Skeletal muscle cell (primary cell): ENCODE measurements around the gene PSMD7.
"Not testable (repeated sequence)": the region's sequence is repeated elsewhere in the genome, so short reads cannot be mapped to it uniquely, and the experiment has no call there.

Source experiments
- DNase-seq: peaks from one replicate; pipeline ENCODE4 v3.0.0-alpha.2; 2010; ENCODE audit warnings: low read depth
- H3K4me3 ChIP-seq: 2 replicates; pipeline ENCODE4 v1.5.1; 2011; ENCODE audit warnings: low read depth, mild to moderate bottlenecking, control low read depth, low read length, moderate library complexity

PSMD7 gene

DNA sequence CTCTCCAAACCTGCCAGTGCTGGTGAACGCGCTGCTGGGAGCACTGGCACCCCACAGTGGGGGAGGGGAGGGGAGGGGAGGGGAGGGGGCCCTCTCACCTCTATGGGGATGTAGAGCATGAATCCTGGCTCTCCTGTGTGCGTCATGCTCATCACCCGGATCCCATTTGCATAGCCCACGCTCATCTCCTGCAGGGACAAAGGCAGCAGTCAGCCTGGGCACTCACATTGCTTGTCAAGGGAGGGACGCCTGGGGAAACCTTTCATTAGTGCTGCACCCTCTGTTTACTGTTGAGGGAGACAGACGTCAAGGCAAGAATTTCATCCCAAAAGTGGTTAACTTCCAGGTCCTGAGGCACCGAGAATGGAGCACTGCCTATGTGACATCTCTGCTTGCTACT is 35.9 kb downstream of the PSMD7 start:
- not testable (repeated sequence) for DNase-seq, H3K4me3 ChIP-seq

DNA sequence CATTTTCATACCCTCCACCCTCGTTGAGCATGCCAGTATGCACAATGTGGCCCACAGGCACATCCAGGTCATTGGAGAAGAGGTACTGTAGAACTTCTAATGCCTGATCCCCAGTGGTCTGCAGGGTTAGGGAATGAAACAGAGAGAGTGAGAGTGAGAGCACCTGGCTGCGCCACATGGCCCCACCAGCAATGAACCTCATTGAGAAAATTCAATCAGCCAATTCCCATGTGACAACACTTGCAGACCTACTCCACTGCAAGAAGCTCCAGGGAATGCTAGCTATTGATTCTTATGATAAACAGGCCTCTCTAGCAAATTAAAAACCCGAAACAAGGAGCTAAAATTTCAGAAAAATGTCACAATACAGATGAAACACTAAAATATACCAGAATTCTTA is 40.9 kb downstream of the PSMD7 start:
- not testable (repeated sequence) for DNase-seq, H3K4me3 ChIP-seq

DNA sequence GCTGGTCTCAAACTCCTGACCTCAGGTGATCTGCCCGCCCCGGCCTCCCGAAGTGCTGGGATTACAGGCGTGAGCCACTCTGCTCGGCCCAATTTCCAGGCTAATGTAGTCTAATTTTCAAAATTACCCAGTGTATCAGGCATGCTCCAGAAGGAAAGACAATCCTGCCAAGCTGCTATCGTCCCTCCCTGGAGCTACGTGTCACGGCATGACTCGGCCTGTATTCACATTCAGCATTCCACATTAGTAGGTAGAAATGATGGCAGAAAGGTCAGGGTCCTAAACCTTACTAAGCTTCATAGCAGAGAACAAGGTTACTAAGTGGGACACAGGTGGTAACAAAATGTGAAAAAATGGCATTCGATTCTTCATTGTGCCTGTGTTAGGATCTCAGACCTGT is 42.6 kb downstream of the PSMD7 start:
- DNase-seq: not testable (repeated sequence)

DNA sequence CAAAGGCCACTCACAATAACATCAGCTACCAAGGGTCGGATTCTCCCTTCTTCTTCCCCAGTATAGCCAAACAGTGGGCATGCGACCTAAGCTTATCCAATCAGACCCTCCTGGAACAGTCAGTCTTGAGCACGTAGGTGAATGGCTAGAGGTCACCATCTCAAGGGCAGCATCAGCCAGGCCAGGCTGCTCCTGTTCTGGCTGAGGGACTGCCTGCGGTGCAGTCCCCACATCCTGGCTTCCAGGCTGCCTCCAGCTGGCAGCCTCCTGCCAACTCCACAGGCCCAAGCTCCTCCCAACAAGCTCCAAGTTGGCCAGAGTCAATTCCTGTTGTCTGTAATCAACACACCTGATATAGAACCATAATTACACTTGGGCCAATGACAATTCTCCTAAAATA is 56.4 kb downstream of the PSMD7 start:
- H3K4me3 ChIP-seq, DNase-seq: not testable (repeated sequence)

More for the DNA sequence above, 42.6 kb downstream of the PSMD7 start:
- H3K4me3 ChIP-seq: not testable (repeated sequence)
